ENCODE data around the gene CCDC73.
"Not testable (repeated sequence)": the region's sequence is repeated elsewhere in the genome, so short reads cannot be mapped to it uniquely, and the experiment has no call there.

Gene CCDC73

GRCh38 chr11:32774081-32774480 lies 20.4 kb downstream of the CCDC73 start:
- no peak overlapping the region for H3K4me3 ChIP-seq (ENCODE audit: control insufficient read depth, low read depth, low read length)
- no peak for TF ChIP-seq CTCF (conservative IDR thresholded peaks at IDR 0.05; ENCODE audit: control insufficient read depth, insufficient read depth, low read depth, low read length)
- no peak for DNase-seq (ENCODE audit: low read depth)

- no peak for DNase-seq (ENCODE audit: low read depth)
- no peak overlapping the region for H3K4me3 ChIP-seq (ENCODE audit: control insufficient read depth, low read depth, low read length)
- TF ChIP-seq CTCF (conservative IDR thresholded peaks at IDR 0.05; ENCODE audit: control insufficient read depth, insufficient read depth, low read depth, low read length): no peak
These were observed 21.7 kb downstream of the CCDC73 start for GRCh38 chr11:32772731-32773130.

- not testable (repeated sequence) for H3K4me3 ChIP-seq (ENCODE audit: control insufficient read depth, low read depth, low read length); DNase-seq (ENCODE audit: low read depth)
These were observed 32.7 kb downstream of the CCDC73 start for GRCh38 chr11:32761774-32762173.

GRCh38 chr11:32758291-32758690 lies 36.2 kb downstream of the CCDC73 start:
- no peak for DNase-seq (ENCODE audit: low read depth)
- no peak for TF ChIP-seq CTCF (conservative IDR thresholded peaks at IDR 0.05; ENCODE audit: control insufficient read depth, insufficient read depth, low read depth, low read length)
- H3K4me3 ChIP-seq (ENCODE audit: control insufficient read depth, low read depth, low read length): no peak overlapping the region

GRCh38 chr11:32753181-32753580 lies 41.3 kb downstream of the CCDC73 start:
- not testable (repeated sequence) for H3K4me3 ChIP-seq (ENCODE audit: control insufficient read depth, low read depth, low read length); DNase-seq (ENCODE audit: low read depth)

- H3K4me3 ChIP-seq (ENCODE audit: control insufficient read depth, low read depth, low read length): no peak overlapping the region
- DNase-seq (ENCODE audit: low read depth): no peak
- no peak for TF ChIP-seq CTCF (conservative IDR thresholded peaks at IDR 0.05; ENCODE audit: control insufficient read depth, insufficient read depth, low read depth, low read length)
These were observed 42.5 kb downstream of the CCDC73 start for GRCh38 chr11:32752001-32752400.

- DNase-seq (ENCODE audit: low read depth): no peak
- TF ChIP-seq CTCF (conservative IDR thresholded peaks at IDR 0.05; ENCODE audit: control insufficient read depth, insufficient read depth, low read depth, low read length): no peak
- no peak overlapping the region for H3K4me3 ChIP-seq (ENCODE audit: control insufficient read depth, low read depth, low read length)
These were observed 43.1 kb downstream of the CCDC73 start for GRCh38 chr11:32751381-32751780.

- no peak overlapping the region for H3K4me3 ChIP-seq (ENCODE audit: control insufficient read depth, low read depth, low read length)
- DNase-seq (ENCODE audit: low read depth): no peak
- no peak for TF ChIP-seq CTCF (conservative IDR thresholded peaks at IDR 0.05; ENCODE audit: control insufficient read depth, insufficient read depth, low read depth, low read length)
These were observed 64.5 kb downstream of the CCDC73 start for GRCh38 chr11:32729976-32730375.
